NCI-H774 (cell line): ENCODE data around the gene GLUD1.
"Not testable (repeated sequence)": the region's sequence is repeated elsewhere in the genome, so short reads cannot be mapped to it uniquely, and the experiment has no call there.

Source experiments
- DNase-seq: peaks from one replicate; lab custom pipeline; 2025; lab: John Stamatoyannopoulos, UW

GLUD1 gene

DNA sequence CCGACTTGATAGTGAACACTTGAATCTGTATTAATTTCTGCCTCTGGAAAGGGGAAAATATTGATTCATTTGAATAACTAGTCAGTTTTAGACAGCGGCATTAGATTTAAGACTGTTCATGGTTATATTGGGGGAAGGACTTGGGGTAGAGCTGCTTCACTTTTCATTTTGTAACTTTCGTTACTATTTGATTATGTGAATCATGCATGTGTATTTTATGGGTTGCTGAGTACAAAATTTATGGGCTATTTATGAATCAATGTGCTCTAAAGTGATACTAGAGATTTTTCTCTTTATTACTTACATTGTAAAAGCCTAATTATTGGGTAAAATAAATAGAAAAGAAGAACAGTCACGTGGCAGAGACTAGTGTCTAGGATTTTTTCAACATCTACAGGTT is 4.9 kb downstream of the GLUD1 start:
- no peak for DNase-seq

DNA sequence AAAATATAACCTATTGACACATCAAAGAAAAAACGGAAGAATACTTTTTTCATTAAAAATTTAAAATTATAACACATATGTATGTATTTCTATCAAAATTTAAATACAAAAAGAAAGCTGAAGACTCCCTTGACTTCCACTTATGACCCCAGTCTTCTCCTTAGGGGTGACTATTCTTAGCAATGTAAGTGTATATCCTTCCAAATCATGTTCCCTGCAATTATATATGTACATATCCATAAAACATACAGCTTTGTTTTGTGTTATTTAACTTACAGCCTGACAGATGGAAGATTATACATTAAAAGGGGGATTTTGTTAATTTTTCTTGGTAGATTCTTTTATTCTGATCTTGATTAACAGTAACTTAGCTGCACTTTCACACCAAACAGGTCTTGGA is 9.1 kb downstream of the GLUD1 start:
- no peak for DNase-seq

DNA sequence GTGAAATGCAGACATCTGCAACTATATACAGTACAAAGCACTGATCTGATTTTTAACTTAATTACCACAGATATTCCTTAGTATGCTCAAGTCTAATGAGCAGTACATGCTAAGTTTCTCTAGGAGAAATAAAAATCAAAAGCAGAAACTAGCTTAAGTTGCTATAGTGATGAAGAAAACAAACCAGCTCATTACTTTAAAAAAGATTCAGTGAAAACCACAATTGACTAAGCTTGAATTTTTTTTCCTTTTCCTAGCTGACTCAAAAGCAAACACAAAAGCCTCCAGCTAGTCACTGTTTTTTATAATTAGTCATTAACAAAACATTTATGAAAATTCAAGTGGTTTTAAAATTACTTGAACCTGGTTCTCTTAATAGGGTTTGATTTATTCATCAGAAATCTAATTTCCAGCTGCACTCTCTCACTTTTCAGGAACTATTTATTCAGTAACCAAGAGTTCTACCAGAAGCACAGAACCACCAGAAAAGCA is 10.3 kb downstream of the GLUD1 start:
- DNase-seq = not testable (repeated sequence)

DNA sequence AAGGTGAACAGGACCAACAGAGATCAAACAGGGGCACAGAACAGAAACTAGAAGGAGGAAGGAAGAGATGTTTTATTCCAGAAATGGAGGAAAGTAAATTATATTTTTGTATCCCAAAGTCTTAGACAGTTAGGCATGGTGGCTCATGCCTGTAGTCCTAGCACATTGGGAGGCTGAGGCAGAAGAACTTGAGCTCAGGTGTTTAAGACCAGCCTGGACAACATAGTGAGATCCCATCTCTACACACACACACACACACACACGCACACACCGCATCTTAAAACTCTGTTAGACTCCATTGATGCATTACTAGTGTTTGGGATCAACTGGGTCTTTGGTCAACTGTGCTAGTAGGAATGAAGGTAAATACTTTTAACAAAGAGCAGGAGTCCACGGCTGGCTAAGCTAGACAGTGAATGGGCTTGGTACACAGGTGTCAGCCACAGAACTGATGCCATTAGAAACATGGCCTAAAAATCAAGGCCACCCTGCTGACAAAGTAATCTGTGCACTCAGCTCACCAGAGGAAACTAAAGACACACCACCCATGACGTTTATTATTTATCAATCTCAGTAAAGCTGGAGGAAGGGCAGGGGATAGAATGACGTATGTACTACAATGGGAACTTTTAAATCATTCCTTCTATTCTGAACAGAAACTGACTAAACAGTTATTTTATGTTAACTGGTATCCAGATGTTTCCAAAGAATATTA is 10.9 kb downstream of the GLUD1 start:
- peak; percentile 15 for DNase-seq

DNA sequence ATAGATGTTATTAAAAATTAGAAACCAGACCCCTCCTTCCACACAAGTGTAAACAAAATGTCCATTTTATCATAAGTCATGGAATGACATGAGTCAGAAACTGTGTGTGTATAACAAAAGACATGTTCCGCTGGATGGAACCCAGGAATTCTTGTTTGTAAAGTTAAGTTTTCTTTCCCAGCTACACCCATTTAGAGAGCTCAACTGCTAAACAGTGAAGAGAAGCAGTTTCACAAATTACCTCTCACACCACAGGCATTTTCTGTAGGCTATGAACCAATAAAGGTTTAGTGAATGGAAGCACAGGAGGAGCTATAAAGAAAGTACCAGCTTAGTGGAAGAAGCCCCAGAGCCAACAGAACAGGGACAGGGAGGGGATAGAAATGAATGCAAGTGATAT is 12.4 kb downstream of the GLUD1 start:
- not testable (repeated sequence) for DNase-seq

DNA sequence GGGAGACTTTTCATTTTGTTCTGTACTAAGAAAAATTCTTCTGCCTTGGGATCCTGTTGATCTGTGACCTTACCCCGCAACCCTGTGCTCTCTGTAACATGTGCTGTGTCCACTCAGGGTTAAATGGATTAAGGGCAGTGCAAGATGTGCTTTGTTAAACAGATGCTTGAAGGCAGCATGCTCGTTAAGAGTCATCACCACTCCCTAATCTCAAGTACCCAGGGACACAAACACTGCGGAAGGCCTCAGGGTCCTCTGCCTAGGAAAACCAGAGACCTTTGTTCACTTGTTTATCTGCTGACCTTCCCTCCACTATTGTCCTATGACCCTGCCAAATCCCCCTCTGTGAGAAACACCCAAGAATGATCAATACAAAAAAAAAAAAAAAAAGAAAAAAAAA is 13.1 kb downstream of the GLUD1 start:
- DNase-seq = not testable (repeated sequence)

DNA sequence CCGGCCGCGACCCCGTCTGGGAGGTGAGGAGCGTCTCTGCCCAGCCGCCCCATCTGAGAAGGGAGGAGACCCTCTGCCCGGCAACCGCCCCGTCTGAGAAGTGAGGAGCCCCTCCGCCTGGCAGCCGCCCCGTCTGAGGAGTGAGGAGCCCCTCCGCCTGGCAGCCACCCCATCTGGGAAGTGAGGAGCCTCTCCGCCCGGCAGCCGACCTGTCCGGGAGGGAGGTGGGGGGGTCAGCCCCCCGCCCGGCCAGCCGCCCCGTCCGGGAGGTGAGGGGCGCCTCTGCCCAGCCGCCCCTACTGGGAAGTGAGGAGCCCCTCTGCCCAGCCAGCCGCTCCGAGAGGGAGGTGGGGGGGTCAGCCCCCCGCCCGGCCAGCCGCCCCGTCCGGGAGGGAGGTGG is 14.0 kb downstream of the GLUD1 start:
- DNase-seq = not testable (repeated sequence)

DNA sequence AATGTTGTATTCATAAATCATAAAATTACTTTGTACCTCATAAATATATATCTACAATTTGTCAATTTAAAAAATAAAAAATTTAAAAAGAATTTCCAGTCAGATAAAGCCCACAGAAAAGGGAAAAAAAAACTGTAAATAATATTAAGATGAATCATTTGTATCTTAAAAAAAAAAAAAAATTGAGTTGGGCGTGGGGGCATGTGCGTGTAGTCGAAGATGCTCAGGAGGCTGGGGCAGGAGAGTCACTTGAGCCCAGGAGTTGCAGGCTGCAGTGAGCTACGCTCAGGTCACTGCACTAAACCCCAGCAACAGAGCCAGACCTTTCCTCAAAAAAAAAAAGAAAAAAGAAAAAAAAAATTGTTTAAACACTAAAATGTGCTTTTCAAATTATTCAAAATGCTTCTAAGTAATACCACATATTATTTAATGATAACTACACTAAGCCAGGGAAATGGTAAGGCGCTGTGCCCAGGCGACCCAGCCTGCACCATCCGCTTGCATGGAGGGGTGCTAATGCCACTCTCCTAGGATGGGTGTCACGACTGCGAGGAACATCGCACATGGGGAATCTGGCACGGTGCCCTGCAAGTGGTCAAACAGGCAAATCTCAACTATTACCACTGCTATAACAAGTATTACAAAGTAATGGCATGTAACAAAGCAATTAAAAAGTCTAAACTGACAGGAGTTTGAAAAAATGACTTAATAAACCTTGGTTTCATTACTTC is 15.4 kb downstream of the GLUD1 start:
- DNase-seq = no peak

DNA sequence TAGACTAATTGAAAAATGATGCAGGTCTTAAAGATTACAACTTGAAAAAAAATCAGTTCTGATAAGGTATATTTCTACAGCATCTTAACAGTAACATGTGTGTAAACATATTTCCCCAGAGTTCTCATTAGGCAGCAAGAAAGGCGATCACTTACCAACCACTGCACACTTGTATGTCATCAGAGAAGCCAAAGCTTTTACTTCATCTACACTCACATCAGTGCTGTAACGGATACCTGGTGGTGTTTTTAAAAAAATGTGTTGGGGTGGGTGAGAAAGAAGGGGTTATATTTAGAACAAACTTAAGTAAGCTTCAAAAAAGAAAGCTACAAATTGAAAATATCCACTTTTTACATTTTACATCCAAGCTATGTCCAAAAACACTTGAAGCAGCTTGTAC is 18.2 kb downstream of the GLUD1 start:
- DNase-seq = not testable (repeated sequence)

DNA sequence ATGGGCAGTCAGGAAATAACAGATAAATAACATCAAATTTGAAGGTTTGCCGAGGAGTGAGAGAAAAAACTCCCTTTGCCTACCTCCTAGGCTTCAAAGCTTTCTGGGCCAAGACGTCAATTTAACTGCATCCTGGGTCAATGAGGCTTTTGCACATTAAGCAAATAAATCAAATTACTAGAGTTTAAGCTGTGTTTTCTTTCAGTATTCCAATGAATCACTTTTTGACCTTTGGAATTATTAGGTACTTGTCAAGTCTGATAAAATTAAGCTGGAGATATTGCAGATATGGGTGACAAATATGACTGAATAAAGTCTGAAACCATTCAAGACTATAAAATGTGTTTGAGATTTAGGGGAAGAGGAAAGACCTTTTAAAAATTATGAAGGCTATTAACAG is 22.2 kb downstream of the GLUD1 start:
- DNase-seq = no peak

DNA sequence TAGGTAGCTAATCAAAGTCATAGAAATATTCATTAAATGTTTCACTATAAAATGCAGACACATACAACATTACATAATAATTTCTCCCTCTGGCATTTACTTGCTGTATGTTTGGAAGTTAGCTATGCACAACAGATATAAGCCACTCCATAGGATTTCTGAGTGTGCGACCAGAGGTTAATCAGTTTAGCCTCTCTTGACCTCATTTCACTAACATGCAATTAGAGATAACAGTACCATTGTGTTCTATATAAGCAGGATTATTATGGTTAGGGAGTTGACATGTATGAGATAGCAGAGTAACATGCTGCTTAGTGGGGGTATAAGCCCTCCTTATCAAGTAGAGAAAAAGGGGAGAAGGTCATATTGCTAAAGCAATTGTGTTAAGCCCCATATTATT is 26.4 kb downstream of the GLUD1 start:
- DNase-seq = no peak

DNA sequence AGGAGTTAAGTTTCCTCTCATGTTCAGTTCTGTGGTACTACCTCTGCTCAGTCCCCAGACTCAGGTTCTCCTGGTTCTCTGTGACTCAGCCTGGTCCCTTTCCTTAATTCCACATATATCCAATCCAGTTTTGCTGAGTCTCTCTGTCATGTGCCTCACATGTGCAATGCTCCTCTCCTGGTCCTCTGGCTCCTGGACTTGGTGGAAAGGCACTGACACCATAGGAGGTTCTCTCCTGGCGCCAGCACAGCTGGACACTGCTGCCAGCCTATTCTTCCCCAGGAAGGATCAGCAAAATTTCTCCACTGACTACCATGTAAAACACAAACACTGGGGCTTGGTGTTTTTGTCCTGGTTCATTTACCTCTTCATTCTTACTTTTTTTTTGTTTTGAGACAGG is 27.8 kb downstream of the GLUD1 start:
- DNase-seq = no peak

DNA sequence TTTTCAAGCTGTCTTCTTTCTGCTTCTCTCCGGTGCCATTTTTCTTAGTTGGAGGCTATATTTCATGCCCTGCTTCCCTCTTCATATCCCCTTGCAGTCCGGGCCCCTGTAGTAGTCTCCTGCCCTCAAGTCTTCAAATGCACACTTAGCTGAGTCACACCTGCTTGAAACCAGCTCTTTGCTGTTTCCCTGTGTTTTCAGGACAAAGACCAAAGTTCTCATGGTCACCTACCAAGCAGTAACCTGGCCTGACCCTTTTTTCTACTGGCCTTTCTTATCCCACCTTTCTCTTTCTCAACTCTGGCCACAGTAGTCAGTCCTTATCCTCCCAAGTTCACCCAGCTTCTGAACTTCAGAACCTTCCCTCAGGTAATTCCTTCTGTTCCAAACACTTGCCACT is 28.5 kb downstream of the GLUD1 start:
- DNase-seq = no peak

DNA sequence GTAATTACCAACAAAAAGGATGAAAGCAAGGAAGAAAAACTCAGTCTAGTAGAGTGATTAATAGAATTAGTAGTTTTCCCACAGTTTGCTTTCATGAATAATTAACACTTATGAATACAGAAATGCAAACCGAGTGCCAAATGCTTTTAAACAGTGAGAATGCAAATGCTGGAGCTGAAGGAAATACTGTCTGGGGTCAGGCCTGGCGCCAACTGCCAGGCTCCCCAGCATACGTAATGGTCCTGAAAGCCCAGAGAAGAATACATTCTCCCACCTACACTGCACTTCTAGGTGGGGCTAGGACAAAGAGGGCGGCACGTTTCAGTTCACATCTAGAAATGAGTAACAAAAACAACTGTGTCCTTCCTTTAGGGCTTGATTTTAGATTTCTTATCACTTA is 30.0 kb downstream of the GLUD1 start:
- no peak for DNase-seq

DNA sequence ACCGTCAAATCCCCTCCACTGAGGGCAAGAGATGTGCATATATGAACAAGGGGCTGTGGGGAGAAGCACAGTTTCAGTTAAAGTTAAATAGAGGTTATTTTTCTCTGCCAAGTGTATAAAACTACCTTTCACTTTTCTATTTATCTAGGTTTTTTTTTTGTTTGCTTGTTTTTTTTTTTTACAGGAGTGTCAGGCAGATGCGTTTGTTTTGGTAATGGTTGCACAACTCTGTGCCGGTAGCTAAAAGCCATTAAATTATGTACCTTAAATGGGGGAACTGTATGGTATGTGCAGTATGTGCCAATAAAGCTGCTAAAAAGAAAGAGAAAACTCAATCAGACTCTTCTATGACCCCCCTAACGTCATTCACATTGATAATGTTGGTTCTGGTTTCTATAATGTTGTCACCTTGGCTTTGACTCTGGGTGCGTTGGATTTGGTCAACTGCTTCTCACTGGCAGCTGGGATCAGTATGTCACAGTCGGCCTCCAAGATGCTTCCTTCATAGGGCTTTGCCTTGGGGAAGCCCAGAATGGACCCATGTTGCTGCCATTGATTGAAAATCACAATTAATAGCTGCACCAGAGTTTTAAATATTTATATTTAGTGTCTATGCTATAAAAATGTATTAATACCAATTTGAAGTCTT is 34.2 kb downstream of the GLUD1 start:
- no peak for DNase-seq

DNA sequence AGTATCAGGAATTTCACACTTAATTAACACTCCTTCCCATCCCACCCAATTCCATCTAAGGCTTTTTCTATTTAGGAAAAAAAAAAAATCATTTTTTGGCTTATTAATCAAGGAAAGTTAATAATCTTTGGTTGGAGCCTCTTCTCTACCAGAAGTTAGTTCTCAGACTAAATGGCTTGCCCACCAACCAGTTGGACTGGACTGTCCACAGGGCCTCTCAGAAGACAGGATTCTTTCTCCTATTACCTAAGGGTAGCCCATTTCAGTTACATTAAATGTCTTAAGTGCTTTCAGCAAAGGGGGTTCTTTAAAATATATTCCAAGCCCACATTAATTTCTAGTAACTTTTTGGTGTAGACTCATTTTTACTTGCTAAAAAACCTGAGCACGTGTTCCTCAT is 35.2 kb downstream of the GLUD1 start:
- DNase-seq = no peak

DNA sequence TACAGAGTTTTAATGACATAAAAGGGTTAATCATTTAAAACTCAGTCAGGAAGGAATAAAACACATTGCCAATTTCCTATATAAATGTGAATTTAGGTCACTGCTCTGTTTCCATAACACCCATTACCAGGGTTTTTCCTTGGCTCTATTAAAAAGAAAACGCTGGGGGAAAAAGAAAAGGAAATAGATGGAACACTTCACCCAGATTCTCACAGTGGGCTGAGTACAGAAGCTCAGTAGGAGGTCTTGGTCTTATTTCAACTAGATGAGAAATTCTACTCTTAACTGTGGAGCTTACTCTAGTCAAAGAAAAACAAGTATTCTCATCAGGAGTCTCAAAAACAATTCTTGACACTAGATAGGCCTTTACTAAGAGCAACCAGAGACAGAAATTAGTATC is 36.5 kb downstream of the GLUD1 start:
- no peak for DNase-seq

DNA sequence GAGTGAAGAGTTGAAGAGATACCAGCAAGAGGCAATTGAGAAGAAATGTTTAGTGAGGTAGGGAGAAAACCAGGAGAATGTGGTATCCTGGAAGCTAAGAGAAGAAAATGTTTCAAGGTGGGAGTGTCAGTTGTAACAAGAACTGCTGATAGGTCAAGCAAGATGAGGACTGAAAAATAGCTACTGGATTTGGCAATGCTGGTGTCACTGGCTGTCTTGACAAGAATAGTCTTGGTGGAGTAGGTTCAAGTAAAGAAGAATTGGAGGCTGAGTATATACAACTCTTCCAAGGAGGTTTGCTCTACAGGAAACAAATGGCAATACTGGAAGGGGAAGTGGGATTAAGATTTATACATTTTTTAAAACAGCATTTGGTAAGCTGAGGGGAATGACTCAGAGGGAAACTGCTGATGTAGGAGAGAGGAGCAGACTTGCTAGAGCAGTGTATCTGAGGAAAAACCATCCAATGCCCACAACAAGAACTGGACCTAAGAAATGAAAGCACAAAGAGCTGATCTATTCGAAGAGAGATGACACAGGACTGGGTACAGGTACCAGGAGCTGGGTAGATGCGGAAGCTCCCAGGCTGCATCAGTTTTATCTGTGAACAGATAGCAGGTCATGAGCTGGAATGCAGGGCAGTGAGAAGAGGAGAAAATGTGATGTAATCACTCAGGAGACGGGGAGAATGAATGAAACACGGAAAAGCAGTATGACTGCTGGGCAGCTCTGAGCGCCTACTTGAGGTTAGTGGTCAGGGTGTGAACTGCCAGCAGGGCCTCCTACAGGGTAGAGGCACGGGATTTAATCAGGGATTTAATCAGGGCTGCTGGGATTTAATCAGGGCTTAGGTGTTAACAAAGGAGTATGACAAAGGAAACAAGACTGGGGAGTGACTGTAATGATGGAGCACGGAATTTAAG is 40.0 kb downstream of the GLUD1 start:
- DNase-seq = no peak

DNA sequence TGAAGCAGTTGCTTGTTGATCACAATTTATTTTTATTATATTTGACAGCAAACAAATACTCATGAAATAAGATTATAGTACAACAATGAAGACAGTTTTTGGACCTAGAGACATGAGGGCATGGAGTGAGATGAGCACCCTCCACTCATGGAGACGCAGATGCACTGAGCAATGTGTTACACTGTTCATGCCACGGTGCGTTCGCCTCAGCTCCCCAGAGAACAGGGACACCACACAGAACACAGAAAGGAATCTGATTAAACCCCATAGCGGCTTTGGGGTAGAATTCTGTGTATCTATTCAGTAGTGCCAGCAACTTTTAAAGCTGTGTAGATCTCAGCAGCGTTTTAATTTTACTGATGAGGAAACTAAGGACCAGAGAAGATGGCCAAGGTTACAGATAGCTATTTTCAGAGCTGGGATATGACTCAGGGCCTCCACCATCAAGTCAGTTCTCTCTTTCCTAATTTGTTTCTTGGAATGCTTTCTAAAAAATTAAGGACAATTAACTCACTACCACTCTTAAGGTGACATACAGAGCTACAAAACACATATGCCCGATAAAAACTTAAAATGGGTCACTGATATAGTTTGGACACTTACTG is 41.0 kb downstream of the GLUD1 start:
- DNase-seq = no peak

DNA sequence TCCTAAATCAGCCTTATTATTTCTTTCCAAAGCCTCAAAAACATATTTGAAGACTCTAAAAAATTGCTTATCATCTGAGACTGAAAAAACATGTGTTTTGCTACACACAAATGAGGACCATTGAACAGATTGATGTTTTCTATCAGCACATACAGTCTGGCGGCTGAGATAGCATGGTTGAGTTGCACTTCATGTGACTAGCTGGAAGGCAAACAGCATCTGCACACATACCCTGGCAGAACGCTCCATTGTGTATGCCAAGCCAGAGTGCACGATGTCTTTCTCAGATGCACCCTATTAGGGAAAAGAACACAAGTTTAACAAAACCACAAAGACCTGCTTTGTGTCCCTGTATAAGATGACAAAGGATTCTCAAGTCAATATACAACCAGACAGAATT is 41.5 kb downstream of the GLUD1 start:
- no peak for DNase-seq

DNA sequence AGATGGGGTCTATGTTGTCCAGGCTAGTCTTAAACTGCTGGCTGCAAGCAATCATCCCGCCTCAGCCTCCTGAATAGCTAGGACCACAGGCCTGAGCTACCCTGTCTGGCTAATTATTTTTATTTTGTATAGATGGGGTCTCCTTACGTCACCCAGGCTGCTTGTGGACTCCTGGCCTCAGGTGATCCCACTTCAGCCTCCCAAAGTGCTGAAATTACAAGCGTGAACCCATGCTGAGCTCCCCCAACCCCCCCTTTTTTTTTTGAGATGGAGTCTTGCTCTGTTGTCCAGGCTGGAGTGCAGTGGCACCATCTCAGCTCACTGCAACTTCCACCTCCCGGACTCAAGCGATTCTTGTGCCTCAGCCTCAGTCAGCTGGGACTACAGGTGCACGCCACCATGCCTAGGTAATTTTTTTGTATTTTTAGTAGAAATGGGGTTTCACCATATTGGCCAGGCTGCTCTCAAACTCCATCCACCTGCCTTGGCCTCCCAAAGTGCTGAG is 49.2 kb downstream of the GLUD1 start:
- DNase-seq = no peak
